ENCODE data around the gene COBL.

- no peak for TF ChIP-seq REST (IDR thresholded peaks at IDR 0.05; ENCODE audit: low read depth)
- TF ChIP-seq YY1 (IDR thresholded peaks at IDR 0.05; ENCODE audit: low read depth) = no peak
- no peak for TF ChIP-seq NFIC (IDR thresholded peaks at IDR 0.05)
- no peak for TF ChIP-seq MAX (IDR thresholded peaks at IDR 0.05)
- TF ChIP-seq EP300 (IDR thresholded peaks at IDR 0.05; ENCODE audit: borderline replicate concordance) = no peak
- no peak for TF ChIP-seq ZBTB7A (IDR thresholded peaks at IDR 0.05; ENCODE audit: low read depth)
- TF ChIP-seq RAD21 (IDR thresholded peaks at IDR 0.05; ENCODE audit: low read depth) = no peak
- TF ChIP-seq, protein P1, sequence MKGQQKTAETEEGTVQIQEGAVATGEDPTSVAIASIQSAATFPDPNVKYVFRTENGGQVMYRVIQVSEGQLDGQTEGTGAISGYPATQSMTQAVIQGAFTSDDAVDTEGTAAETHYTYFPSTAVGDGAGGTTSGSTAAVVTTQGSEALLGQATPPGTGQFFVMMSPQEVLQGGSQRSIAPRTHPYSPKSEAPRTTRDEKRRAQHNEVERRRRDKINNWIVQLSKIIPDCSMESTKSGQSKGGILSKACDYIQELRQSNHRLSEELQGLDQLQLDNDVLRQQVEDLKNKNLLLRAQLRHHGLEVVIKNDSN (IDR thresholded peaks at IDR 0.05) = no peak
- no peak for TF ChIP-seq EGR1 (IDR thresholded peaks at IDR 0.05)
Measured at GRCh38 chr7:51286401-51286800, 30.2 kb downstream of the COBL start.
